ENCODE data around the gene TNFRSF14.

The TNFRSF14 gene

GRCh38 chr1:2590233-2591141 lies 34.3 kb downstream of the TNFRSF14 start:
- DNase-seq, result no peak

- DNase-seq, result no peak
Measured at GRCh38 chr1:2591233-2591580, 35.0 kb downstream of the TNFRSF14 start.

GRCh38 chr1:2591581-2592261 lies 35.5 kb downstream of the TNFRSF14 start:
- DNase-seq, result no peak

GRCh38 chr1:2592672-2593071 lies 36.5 kb downstream of the TNFRSF14 start:
- DNase-seq, result no peak

- DNase-seq, result no peak
Measured at GRCh38 chr1:2593251-2593878, 37.2 kb downstream of the TNFRSF14 start.

DNA sequence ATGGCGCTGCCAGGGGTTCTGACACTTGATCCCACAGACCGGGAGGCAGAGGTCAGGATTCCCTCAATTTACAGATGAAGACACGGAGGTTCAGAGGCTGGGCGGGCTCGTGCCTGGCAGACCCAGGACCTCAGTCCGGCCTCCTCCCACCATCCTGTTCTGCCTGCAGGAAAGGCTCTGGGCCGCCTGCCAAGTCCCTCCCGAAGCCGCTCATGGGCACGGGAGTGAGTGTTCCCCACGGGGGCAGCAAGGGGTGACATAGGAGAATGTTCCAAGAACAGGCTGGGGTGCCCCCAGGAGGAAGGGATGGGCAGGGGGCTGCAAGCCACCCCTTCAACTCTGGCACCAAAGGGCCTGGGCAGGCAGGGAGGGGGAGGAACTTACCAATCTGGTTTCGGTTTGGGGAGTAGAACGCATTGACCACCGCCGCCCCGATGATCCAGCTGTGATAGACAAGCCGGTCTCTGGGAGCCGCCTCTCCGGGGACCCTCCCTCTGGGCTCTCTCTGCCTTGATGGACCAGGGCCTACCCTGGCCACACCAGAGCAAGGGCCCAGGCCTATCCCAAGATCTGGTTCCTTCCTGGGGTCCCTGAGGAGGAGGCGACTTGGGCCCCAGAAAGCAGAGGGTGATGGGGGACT lies 38.0 kb downstream of the TNFRSF14 start:
- DNase-seq, result no peak

DNA sequence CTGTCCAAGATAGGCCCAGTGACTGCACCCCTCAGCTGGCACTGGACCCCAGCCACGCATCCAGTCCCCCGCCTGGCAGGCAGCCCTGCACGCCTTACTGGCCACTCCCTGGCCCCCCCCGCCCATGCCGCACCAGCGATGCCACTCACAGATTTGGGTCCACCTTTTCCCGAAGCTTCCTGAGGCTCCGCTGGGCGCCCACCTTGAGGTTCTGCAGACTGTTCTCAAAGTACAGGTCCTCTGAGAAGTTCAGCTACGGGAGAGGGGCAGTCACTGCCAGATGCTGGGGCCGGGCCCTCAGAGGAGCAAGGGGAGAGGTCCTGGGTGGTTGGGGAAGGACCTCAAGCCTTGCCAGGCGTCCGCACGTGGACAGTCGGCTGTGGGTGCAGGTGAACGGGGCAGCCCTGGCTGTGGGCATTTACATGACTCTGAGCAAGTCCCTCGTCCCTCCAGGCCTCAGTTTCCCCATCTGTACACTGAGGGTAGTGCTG lies 38.5 kb downstream of the TNFRSF14 start:
- no peak for DNase-seq

GRCh38 chr1:2595261-2595811 lies 39.2 kb downstream of the TNFRSF14 start:
- no peak for DNase-seq

DNA sequence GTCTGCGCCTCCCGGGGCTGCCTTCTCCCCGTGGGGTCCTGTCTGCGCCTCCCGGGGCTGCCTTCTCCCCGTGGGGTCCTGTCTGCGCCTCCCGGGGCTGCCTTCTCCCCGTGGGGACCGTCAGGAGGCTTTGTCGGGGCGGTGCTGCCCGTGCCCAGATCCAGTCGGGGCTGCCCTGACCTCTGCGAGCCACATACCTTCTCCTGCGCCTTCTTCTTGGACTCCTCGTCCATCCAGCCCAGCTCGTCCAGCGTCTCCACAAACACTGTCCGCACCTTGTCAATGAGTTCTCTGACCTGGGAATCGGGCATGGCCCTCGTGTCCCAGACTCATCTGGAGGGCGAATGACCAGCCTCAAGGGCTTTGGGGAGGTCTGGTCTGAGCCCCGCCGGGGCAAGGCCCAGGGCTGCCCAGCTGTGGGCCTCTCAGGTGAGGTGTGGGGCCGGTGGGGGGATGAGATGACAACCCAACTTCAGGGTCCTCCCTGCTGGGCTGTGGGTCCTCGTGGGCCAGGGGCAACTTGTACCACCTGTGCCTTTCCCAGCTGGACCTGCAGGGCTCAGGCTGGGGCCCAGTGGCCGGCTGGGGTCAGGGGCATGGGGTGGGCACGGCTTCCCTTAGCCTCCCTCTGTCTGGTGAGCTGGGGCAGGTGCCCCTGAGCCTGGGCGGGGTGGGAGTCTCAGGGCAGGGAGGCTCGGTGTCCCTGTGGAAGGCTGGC lies 39.8 kb downstream of the TNFRSF14 start:
- DNase-seq, result no peak

- no peak for DNase-seq
Measured at GRCh38 chr1:2596530-2597333, 40.6 kb downstream of the TNFRSF14 start.

- DNase-seq, result no peak
Measured at GRCh38 chr1:2597441-2598328, 41.5 kb downstream of the TNFRSF14 start.

GRCh38 chr1:2598329-2598931 lies 42.3 kb downstream of the TNFRSF14 start:
- DNase-seq, result no peak

DNA sequence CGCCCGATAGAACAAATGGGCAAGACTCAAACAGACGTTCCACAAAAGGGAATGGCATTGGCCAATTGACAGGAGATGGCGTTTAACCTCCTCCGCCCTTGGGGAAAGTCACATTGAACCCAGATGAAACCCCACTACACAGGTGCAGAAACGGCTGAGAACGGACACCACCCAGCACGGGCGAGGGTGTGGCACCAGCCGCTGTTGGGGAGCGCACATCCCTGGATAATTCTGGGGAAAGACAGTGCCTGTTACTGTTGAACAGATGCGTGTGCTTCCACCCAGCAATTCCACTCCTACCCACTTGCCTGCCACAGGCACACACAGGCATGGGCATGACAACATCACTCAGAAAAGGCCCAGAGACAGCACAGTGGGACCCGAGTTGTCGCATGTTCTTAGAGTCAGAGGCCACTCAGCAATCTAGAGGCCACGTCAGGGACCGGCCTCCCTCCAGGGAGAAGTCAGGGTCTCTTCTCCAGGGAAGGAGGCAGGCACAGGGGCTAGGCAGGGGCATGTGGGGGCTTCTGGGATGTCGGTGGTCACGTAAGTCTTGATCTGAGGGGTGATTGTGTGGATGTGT lies 45.6 kb downstream of the TNFRSF14 start:
- no peak for DNase-seq

DNA sequence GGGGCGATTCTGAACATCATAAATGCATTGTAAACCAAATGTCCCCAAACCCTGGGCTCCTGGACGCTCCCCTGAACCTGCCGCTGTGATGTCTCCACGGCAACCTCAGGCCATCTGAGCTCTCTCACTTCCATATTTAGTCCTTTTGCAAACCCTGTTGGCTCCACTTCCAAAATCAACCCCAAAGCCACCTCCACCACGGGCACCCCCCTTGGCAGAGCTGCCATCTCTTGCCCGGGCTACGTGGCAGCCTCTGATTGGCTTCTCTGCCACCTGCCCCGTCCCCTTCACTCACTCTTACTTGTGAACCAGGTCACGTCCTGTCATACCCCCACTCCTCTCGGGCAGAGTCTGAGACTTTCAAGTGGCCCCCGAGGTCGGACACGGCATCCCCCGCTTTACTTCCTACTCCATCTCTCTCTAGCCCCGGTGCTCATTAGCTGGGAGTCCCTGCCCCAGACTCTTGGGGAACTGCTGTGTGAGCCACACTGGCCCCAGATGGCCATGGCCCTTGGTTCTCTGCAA lies 46.2 kb downstream of the TNFRSF14 start:
- DNase-seq, result no peak

DNA sequence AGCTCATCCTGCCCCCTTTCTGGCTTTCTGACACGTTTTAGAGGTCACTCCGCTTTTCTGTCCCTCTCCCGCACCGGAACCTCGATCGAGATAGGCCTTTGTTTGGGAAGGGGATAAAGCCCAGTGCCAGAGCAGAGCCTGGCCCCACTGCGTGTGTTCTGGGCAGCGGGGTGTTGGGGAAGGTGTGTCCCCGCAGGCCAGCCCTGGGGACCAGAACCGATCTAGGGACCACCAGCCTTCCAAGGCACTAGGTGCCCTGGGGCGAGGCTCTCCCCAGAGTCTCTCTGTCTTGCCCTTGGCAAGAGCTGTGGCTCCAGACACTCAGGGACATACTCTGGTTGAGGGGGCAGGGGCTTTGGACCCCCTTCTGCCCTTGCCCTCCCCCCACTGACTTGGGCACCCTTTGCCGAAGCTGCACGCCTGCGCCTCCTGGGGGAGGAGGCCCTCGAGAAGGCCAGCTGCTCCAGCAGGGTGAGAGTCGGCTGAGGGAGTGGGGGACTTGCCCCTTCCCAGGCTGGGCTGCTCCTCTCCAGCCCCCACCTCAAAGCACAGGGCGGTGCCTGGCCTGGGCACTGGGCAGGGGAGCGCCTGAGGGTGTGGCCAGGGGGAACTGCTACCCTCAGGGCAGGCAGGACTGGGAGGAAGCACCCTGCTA lies 46.8 kb downstream of the TNFRSF14 start:
- DNase-seq, result no peak

- no peak for DNase-seq
Measured at GRCh38 chr1:2603521-2604155, 47.5 kb downstream of the TNFRSF14 start.

DNA sequence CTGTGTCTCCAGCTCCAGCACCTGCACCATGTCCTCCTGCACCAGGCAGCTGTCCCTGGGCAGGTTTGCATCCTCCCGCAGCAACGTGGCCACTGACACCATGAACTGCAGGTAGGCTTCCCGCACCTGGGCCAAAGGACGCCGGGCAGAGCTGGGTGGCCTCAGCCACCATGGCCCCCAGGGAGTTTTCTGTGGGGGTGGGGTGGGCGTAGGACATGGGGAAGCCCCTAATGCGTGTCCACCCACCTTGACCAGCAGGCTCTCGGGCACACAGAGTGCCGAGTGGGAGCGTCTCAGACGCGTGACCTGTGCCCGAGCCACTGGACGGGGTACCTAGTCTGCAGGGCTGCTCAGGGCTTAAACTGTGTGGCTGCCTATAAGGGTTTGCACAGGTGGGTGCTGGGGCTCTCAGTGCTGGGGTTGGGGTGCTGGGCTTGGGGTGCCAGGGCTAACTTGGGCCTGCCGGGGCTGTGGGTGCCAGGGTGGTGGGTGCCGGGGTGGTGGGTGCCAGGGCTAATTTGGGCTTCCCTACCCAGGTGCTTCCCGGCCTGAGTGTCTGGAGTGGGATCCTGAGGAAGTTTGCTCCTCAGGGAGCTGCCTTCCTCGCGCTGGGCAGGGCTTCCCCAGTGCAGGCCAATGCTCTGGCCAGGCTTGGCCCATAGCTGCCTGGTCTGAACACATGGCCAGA lies 48.1 kb downstream of the TNFRSF14 start:
- no peak for DNase-seq
